Measurements from ENCODE around the gene VOPP1.

GRCh38 chr7:55481155-55481554 lies 91.1 kb downstream of the VOPP1 start:
- TF ChIP-seq CTCF (conservative IDR thresholded peaks at IDR 0.05 in 1 of 2, IDR thresholded peaks at IDR 0.05 in 1 of 2; ENCODE audit: extremely low read depth in 1 of 2, insufficient read depth in 1 of 2, low read depth in 1 of 2, low read length in 2 of 2), result no peak
- TF ChIP-seq EZH2 (IDR thresholded peaks at IDR 0.05; ENCODE audit: borderline replicate concordance, low read length), result no peak

Data from mammary epithelial cell (primary cell).